ENCODE measurements around the gene ADAT2. TPM values are rescaled to one million over a fixed set of nuclear protein-coding genes. Genes with fewer than 3 reads are reported as not detected.

The ADAT2 gene
- total and polyA plus RNA-seq, 2 experiments from 2014 or later, result 3.1 to 3.4 TPM

GRCh38 chr6:143443096-143443495 is 7.4 kb downstream of the ADAT2 start:
- TF ChIP-seq EZH2 (IDR thresholded peaks at IDR 0.05; ENCODE audit: borderline replicate concordance) (no peak), CTCF (IDR thresholded peaks at IDR 0.05; ENCODE audit: poor library complexity) (no peak), EZH2phosphoT487 (IDR thresholded peaks at IDR 0.05; ENCODE audit: low read depth, severe bottlenecking, unreplicated experiment) (no peak)
- Histone ChIP-seq H3K27ac (no peak overlapping the region), H4K20me1 (ENCODE audit: insufficient read depth, poor library complexity, severe bottlenecking) (no peaks in the 10 kb centered on the region), H2AFZ (no peak overlapping the region), H3K79me2 (peaks cover 7% of the 10 kb centered on the region), H3K4me2 (no peak overlapping the region), H3K27me3 (no peaks in the 10 kb centered on the region), H3K9me3 (ENCODE audit: low read depth) (no peaks in the 10 kb centered on the region), H3K4me1 (ENCODE audit: insufficient read depth) (no peaks in the 10 kb centered on the region), H3K9me2 (replicated peaks; ENCODE audit: insufficient read depth) (no peaks in the 10 kb centered on the region), H3K36me3 (replicated peaks; ENCODE audit: insufficient read depth, low read depth) (no peaks in the 10 kb centered on the region), H3K4me3 (no peak overlapping the region)
- WGBS (ENCODE audit: low lambda C conversion rate, missing lambda C conversion rate), result 94% methylated on average over 2 of the region's 2 CpGs
- DNase-seq (ENCODE audit: low spot score), result no peak

- Histone ChIP-seq H2AFZ (no peak overlapping the region), H4K20me1 (ENCODE audit: insufficient read depth, poor library complexity, severe bottlenecking) (no peaks in the 10 kb centered on the region), H3K27me3 (no peaks in the 10 kb centered on the region), H3K27ac (no peak overlapping the region), H3K9me3 (ENCODE audit: low read depth) (no peaks in the 10 kb centered on the region), H3K36me3 (replicated peaks; ENCODE audit: insufficient read depth, low read depth) (no peaks in the 10 kb centered on the region), H3K4me2 (no peak overlapping the region), H3K4me3 (no peak overlapping the region), H3K9me2 (replicated peaks; ENCODE audit: insufficient read depth) (no peaks in the 10 kb centered on the region), H3K4me1 (ENCODE audit: insufficient read depth) (no peaks in the 10 kb centered on the region), H3K79me2 (no peaks in the 10 kb centered on the region)
- DNase-seq (ENCODE audit: low spot score), result no peak
- WGBS (ENCODE audit: low lambda C conversion rate, missing lambda C conversion rate), result 96% methylated on average over 8 of the region's 8 CpGs
- TF ChIP-seq CTCF (IDR thresholded peaks at IDR 0.05; ENCODE audit: poor library complexity), result no peak
Measured at GRCh38 chr6:143441680-143442545, 8.6 kb downstream of the ADAT2 start.

- TF ChIP-seq EZH2phosphoT487 (IDR thresholded peaks at IDR 0.05; ENCODE audit: low read depth, severe bottlenecking, unreplicated experiment) (no peak), CTCF (IDR thresholded peaks at IDR 0.05; ENCODE audit: poor library complexity) (no peak), EZH2 (IDR thresholded peaks at IDR 0.05; ENCODE audit: borderline replicate concordance) (no peak)
- Histone ChIP-seq H3K27ac (no peak overlapping the region), H3K27me3 (no peaks in the 10 kb centered on the region), H3K79me2 (no peaks in the 10 kb centered on the region), H3K9me2 (replicated peaks; ENCODE audit: insufficient read depth) (no peaks in the 10 kb centered on the region), H3K36me3 (replicated peaks; ENCODE audit: insufficient read depth, low read depth) (no peaks in the 10 kb centered on the region), H3K4me3 (no peak overlapping the region), H2AFZ (no peak overlapping the region), H4K20me1 (ENCODE audit: insufficient read depth, poor library complexity, severe bottlenecking) (no peaks in the 10 kb centered on the region), H3K4me2 (no peak overlapping the region), H3K4me1 (ENCODE audit: insufficient read depth) (no peaks in the 10 kb centered on the region), H3K9me3 (ENCODE audit: low read depth) (no peaks in the 10 kb centered on the region)
- 93% methylated on average over 2 of the region's 2 CpGs for WGBS (ENCODE audit: low lambda C conversion rate, missing lambda C conversion rate)
- no peak for DNase-seq (ENCODE audit: low spot score)
Measured at GRCh38 chr6:143441010-143441409, 9.5 kb downstream of the ADAT2 start.
